SIG-M5 treated with dmso at 0.1 percent for 504 hours (cell line): Measurements from ENCODE around the gene SPATS2L.
"Not testable (repeated sequence)": the region's sequence is repeated elsewhere in the genome, so short reads cannot be mapped to it uniquely, and the experiment has no call there.

Experiments used
- DNase-seq: peaks from one replicate; lab custom pipeline; 2025; ENCODE audit not compliant: unreplicated experiment; lab: John Stamatoyannopoulos, UW

The SPATS2L gene

DNA sequence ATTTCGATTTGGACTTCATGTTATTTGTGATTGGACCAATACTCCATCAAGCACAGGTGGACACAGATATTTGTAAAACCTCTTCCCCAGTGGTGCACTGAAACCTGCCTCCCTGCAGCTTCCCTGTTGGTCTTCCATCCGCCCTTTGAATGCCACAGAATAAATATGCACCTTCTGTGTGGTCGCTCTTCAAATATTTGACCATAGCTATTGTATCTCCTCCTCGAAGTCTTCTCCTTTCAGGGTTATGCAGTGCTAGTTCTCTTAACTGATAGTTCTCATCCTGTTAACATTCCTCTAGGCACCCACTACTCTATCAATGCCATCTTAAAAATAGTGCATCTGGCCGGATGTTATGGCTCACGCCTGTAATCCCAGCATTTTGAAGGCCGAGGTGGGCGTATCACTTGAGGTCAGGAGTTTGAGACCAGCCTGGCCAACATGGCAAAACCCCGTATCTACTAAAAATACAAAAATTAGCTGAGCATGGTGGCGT is 12.5 kb downstream of the SPATS2L start:
- DNase-seq = no peak

DNA sequence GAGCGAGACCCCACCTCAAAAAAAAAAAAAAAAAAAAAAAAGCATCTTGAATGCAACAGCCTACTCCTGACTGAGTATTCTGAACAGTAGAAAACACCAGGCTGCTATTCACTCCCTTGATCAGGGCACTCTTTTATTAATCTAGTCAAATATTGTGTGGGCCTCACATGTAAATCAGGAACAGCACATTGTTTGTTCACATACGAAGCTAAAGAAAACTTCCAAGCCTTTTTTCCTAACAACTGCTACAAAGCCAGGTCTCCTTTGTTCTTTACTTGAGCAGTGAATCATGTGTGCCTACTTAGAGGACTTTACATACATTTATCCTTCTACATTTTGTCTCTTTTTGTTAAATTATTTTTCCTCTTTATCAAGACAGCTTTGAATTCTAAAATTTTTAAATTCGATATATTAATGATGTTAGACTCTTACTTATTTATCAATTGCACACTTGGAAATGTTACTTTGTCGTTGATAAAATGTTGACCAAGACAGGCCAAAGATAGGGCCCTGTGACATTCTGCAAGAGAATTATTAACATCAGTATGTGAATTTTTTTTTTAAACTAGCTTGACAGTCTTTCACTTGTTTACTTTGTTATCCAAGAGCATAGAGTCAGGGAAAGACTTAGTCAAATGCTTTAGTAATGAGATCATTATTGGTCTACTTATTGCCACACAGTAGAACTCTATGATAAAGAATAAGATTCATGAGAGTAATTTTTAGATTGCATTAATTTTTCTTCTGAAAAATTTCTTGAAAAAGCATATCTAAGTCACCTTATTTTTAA is 13.2 kb downstream of the SPATS2L start:
- DNase-seq = no peak

DNA sequence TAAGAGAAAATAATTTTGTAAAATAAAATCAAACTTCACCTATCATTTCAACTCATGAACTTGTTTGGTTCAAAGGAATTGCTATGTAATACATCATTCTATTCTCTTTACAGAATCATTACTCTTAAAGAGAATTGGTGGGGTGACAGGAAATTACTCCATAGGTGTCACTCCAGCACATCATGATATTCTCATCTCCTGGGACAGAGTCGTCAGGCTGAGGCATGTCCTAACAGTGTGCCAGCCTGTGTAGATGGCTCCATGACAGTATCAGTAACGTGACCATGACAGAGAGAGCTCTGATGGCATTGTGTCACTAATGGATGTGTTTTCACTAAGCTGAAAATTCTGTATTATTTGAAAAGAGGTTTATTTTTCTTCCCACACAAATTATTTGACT is 13.9 kb downstream of the SPATS2L start:
- DNase-seq = no peak

DNA sequence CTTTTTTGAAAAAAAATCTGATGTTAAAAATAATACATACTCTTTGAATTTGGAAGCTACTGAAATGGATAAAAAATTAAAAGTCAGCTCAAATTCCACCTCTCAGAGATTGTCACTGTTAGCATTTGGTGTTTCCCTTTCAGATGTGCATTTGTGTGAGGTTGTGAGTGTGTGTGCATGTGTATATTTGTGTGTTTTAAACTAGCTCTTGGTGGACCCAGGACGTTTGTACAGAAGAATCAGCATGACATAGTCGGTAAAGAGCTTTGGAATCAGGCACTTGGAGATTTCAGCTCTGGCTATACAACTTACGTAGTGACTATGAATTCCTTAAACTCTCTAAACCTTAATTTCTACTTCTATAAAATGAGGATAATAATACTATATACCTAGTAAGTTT is 14.5 kb downstream of the SPATS2L start:
- DNase-seq = no peak

DNA sequence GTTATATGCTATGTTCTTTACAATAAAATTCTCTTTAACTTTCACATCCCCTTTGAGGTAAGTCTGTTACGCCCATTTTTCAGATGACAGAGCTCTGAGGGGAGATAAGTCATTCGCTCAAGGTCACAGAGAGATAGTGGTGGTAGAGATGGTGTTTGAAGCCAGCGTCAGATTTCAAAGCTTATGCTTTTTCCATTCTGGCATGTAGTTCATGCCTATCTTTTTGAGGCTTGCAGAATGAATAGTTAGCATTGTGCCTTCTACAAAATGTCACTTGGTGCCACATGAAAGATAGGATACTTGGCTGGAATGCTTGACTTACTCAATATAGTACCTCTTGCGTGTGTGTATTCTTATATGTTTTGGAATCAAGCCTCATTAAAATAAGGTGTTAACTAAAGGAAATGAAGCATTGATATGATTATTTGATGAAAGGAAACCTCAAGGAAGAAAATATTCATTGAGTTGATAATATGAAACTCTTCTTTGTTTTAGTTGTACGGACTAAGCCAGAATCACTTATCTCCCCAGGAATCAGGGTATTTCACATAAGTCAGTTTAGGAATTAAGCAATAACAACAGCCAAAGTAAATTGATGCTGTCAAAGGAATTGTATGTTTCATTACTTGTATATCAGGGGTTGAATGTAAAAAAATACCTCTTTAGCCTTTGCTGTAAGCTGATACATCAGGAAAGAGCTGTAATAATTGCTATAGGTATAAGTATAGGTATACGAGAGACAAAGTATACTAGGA is 15.5 kb downstream of the SPATS2L start:
- DNase-seq = no peak

DNA sequence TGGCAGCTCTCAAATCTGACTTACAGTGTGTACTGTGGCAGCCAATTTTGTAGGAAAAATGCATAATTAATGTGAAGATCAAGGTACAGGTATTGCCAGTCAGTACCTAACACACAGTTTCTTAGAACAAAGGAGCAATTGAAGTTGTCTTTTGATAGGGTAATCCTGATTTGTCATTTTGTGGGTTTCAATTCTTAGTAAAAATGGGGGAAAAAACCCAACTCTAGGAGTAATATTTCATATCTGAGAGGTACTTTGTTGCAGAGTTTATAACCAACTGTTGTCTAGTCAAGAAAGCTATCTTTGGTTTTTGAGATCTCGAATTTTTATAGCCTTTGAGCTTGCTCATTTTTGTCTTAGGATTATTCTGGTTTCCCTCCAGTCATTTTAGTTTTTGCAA is 16.1 kb downstream of the SPATS2L start:
- DNase-seq = no peak

DNA sequence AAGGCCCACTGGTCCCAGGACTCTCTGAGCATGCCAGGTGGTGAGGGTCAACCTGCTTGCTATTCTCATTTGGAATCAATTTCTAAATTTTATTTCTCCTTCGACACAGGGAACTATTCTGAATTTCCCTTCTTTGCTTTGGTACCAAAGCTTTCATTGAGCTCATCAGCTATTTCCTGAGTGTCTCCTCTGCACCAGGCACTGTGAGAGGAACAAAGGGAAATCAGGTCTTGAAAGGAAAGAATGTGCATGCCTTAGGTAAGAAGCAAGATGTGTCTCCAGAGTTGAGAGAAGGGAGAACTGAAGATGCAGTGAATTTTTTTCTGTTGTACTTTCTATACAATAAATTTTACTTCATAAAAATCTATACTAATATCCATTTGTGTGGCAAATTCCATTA is 17.9 kb downstream of the SPATS2L start:
- DNase-seq = no peak

DNA sequence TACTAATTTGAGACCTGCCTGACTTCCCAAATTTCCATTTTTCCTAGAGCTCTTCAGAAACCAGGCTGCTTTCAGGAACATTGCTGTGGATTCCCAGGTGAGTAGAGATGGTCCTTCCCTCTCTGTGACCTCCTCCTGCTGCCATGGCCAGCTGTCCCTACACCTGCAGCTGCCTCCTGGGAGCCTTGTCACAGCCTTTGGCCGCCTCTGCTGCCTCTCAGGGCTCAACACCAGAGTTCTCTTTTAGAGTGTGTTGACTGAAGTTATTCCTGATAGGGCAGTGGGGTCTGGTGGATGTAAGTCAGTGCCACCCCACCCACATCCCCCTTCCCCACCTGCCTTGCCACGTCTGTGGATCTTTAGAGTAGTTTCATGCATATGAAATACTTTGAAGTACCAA is 22.9 kb downstream of the SPATS2L start:
- no peak for DNase-seq

DNA sequence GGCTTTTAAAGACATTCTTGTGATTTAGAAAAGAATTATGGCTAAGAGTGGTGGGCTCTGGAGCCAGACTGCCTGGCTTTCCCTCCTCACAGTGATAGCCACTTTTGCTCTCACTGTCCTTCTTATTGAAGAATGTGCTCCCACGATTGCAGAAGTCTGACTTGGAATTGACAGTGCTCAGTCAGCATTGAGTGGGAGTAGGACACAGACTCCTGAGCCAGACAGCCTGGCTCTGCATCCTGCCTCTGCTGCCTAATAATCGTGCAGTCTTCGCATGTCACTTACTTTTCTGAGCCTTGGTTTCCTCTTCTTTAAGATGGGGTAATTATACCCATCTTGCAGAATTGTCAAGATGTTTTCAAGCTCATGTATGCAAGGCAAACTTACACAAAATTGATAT is 23.3 kb downstream of the SPATS2L start:
- no peak for DNase-seq

DNA sequence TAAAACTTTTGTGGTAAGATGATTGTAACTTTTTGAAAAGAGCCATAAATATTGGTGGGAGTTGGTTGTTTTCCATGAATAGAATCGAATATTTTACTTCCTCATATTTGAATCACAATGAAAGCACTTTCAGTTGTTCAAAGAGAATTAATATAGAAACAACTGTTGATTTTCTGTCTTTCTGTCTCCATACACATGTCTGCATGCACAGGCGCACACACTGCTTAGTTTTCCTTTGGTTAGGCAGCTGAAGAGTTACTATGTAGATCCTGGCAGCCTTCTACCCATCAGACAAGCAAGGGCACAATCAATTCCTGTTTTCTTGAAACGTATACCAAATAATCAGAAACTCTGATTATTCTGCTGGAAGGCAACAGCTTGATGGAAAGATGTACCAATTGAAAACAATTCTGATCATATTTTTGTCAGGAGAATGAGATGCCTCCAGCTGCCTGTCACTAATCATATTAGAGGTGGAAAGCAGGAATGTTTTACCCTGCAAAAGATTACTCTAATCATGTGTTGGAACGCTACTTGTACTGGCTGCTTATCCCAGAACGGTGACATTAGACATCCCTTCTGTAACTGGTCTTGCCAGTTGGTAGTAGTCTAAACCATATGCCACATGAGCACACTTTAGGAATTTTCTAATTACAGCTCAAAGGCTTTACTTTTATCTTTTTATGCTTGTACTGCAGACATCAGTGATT is 24.0 kb downstream of the SPATS2L start:
- no peak for DNase-seq

DNA sequence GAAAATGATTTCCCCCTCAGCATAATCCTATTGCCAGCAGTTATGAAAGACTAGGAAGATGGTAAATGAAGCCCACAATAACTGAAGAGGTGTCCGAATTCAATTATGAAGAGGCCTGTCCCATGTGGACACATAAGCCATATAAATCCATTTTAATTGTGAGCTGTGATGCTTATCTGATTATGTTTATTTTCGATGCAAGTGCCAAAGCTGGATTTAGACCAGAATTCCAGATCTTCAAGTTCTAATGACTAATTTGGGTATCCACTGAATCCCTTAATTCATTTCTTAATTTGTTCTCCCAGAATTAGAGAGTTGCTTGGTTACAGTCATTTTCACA is 24.5 kb downstream of the SPATS2L start:
- DNase-seq = no peak

DNA sequence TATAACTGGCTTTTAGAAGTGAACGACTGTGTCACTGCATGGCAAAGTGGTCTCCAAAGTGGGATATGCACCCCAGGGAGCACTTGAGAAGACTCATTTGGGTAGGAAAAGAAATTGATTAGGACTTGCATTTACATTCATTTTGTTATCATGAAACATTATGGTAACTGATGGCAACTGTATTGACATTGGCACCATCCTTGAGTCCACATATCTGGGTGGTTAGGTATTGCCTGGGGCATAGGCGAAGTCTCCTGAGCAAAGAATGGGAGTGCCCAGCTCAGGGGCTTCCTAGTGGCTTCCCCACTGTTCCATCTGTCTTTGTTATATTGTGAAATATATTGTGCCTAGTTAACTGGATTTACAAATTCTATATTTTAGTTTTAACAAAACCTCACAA is 29.2 kb downstream of the SPATS2L start:
- DNase-seq = no peak

DNA sequence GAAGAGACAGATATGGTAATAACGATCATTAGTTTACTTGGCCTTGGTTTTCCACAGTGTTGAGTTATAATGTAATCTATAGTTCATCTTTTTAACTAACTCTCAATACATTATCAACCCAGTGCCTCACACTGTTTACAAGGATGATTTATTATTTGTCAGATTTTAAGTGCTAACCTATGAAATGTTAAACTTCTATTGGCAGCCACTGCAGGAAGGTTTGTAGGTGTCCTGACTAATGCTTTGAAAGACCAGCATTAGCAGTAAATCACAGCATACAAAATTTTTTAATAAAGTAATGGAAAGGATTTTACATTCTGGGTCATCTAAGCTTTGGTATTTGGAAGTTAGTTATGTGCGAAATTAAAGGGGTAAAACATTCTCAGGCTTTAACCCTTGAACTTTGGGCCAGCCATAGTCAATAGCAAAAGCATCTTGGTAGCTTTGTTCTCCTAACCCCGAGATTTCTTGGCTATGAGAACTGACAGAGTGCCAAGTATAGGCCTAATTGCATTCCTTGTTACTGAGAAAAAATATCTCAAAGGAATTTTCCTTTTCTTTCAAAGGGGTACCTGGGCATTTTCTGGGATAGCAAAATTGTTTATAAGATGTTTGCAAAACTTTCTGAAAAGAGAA is 30.6 kb downstream of the SPATS2L start:
- DNase-seq = no peak

DNA sequence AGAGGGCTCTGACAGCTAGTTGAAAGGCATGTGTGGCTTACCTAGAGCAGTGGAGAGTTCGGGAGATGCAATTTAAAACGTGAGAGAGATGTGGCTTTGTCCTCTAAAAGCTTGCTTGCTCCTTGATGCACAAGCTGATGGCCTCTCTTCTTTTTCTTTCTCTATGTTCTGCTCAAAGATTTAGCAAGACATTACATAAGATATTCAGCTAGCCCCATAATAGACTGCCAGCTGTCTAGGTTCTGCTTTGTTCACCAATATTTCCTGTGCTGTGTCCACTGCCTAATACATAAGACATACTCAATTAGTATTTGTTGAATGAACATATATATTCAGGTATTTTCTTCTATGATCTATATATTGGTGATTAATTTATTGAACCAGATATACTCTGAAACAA is 31.1 kb downstream of the SPATS2L start:
- DNase-seq = no peak

DNA sequence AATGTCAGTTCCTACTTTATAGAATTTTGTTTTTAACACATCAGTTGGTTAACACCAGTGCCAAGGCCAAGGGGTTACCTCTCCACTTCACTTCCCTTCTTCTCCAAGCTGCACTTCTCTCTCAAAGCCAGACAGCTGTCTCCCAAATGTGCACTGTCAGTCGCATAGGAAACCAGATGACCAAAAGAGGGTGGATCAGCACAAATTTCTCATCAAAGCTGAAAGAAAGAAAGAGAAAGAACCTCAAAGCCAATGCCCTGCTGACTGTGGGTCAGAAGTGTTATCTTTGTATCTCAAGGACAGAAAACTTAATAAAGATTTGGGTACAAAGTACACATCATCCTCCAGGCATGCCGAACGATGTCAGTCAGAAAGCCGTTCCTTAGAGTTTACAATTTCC is 32.2 kb downstream of the SPATS2L start:
- no peak for DNase-seq

DNA sequence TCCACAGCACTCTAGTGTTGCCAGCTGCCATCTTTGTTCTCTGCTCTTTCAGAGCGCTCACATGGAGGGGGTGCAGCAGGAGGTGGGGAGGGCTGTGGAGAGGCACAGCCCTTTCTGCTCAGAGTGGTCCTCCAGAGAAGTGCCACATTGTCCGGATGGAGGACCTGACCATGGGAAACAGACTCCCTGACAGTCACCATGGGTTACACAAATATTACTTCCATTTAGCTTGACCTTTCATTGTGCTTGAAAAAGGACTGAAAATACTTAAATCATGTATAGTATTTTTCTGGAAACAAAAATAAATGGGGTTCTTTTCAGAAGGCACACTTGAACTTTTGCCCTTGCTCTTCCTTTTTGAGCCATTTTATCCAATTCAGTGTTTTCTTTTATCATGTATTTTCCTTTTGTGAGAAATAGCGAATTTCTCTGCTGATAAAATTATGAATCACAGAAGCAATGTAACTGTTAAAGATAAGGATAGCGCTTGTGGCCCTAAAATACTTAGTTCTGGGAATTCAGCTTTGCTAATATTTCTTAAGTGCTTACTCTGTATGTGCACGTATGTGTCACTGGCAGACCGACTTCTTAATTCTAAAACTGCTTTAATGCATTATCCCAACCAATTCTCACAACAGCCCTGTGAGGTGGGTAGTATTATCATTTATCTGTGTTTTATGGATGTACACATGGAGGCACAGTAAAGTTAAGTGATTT is 34.2 kb downstream of the SPATS2L start:
- DNase-seq = no peak

DNA sequence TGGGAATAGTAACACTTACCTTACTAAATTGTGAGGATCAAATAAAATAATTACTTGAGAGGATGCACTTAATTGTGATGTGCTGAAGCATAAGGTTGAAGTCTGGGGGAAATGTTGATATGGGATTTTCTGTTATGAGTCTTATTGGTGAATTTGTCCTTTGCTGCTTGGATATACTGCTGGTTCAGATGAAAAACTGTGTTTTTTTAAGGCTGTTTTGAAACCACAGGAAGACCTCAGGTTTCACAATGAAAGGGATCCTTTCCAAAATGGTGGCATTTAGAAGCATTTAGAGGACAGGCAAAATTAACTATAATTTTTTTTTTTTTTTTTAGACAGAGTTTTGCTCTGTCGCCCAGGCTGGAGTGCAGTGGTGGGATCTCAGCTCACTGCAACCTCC is 34.9 kb downstream of the SPATS2L start:
- DNase-seq = no peak

DNA sequence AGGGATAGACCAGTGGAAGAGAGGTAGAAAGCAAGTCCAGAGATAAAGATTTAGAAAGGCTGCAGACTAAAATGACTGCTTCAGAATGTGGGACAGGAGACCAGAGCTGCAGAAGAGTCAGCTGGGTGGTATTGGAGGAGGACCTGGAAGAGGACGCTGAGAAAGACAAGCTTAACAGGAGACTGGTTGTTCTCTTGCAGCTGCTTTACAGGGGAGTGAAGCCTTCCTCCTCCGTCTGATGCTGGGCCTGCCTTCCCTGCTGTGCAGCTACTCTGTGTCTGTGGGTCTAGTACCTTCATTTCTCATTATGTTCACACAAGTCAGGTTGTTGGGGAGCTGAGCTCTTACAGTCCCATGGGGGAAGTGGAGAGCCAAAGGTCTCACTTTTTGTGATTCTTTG is 35.7 kb downstream of the SPATS2L start:
- no peak for DNase-seq

DNA sequence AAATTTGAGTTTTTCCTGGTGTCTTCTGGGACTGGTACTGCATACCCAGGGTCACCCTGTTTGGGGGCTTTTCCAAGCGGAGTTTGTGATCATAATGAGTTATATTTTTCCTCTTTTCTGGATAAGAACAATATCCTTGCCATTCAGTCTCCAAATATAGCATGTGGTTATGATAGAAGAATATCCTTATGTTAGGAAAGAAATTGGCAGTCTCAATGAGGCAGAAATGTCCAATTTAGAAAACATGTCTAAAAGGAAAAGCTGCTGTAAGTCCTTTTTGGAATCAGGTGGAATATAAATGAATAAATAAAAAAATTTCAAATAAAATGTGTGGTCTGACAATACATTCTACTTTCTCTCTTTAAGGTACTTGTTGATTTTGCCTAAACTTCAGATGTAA is 36.2 kb downstream of the SPATS2L start:
- no peak for DNase-seq

DNA sequence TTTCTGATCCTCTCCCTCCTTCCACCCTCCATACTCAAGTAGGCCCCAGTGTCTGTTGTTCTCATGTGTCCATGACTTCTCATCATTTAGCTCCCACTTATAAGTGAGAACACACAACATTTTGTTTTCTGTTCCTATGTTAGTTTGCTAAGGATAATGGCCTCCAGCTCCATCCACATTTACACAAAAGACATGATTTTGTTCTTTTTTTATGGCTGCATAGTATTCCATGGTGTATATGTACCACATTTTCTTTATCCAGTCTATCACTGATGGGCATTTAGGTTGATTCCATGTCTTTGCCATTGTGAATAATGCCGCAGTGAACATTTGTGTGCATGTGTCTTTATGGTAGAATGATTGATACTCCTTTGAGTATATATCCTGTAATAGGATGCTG is 37.7 kb downstream of the SPATS2L start:
- DNase-seq = not testable (repeated sequence)

DNA sequence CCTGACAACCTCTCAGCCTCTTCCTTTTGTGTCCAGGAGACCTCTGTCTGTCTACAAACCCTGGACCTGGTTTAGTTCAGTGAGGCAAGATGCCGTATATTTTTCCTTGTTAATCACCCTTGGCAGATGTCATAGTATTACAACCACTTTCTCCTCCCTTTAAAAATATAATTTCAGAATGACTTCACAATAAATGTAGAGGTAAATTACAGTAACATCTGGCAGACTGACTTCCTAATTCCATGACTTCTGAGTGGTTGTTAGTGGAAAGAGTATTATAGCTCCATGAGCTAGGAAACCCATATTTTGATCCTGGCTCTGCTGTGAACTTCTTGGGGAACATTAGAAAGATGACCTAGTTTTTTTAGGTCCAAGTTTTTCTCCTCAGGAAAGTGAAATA is 39.5 kb downstream of the SPATS2L start:
- no peak for DNase-seq
